CD1c-positive myeloid dendritic cell (primary cell): ENCODE data around the gene TMEM14C.

Experiments used
- DNase-seq: peaks from one replicate; pipeline ENCODE4 v3.0.0-alpha.2; 2016; ENCODE audit errors: extremely low spot score

Gene TMEM14C

DNA sequence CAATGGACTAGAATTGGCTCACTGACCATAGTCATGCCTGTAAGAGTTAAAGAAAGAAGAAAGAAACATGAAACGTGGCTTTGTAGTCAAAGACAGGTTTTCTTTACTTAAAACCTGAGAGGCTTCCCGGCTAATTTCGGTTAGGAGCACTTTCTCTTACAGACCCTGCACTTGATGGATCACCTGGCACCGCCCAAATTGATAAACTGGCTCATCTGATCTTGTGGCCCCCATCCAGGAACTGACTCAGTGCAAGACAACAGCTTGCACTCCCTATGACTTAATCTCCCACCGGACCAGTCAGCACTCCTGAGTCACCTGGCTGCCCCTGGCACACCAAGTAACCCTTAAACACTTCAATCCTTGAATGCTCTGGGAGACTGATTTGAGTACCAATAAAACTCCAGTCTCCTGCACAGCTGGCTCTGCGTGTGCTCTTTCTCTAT lies 37.0 kb downstream of the TMEM14C start:
- DNase-seq, result no peak

GRCh38 chr6:10763006-10763405 lies 40.1 kb downstream of the TMEM14C start:
- no peak for DNase-seq

- DNase-seq, result no peak
Measured at GRCh38 chr6:10769419-10769818, 46.5 kb downstream of the TMEM14C start.

DNA sequence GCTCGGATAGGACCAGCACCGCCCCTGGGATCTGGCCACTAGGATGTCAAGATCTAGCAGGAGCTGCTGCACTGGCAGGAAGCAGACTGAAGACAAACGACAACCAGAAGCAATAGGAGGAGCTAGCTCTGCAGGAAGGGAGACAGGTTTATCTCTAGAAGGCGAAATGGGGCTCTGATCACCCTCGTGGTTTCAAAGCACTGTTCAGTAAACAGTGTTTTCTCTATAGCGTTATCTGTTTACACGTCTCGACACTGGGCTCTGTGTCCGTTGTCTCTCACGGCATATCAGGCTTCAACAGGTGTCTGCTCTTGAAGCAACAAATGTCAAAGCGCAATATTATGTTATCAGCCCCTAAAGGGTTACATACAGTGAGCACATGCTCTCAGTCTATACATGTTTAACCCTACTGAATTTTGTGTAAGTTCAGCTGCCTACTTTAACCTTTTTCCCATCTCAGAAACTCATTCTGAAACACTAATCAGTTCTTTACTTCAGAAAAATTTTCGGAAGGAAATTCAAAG lies 48.6 kb downstream of the TMEM14C start:
- no peak for DNase-seq

- no peak for DNase-seq
Measured at GRCh38 chr6:10778230-10778629, 55.4 kb downstream of the TMEM14C start.

GRCh38 chr6:10779076-10779475 lies 56.2 kb downstream of the TMEM14C start:
- no peak for DNase-seq
